GM23338 (cell line): ENCODE data around the gene ERN1. TPM values are rescaled to one million over a fixed set of nuclear protein-coding genes. Genes with fewer than 3 reads are reported as not detected.

Source experiments
- ATAC-seq: fragments of 200-7000 bp; cut with Tn5 transposase; 3 replicates; pipeline ENCODE4 v1.9.1; 2020
- DNase-seq: peaks from one replicate; pipeline ENCODE4 v3.0.0-alpha.2; 2015; ENCODE audit warnings: low spot score
- H2AFZ ChIP-seq: fragments of 200-600 bp; sonication (generic); 2 replicates; pipeline ENCODE4 v1.8.0; 2016; ENCODE audit warnings: antibody characterized with exemption, mild to moderate bottlenecking, moderate library complexity
- H3F3A ChIP-seq: fragments of 200-600 bp; sonication (generic); replicated peaks from 2 replicates; pipeline ENCODE4 v1.8.0; 2017; ENCODE audit warnings: antibody characterized with exemption, mixed run types, low read depth
- H3K27ac ChIP-seq: fragments of 200-600 bp; sonication (generic); 2 replicates; pipeline ENCODE4 v1.6.1; 2016; ENCODE audit warnings: low read depth
- H3K27me3 ChIP-seq: fragments of 200-600 bp; sonication (generic); 2 replicates; pipeline ENCODE4 v1.8.0; 2016; ENCODE audit warnings: mild to moderate bottlenecking, mixed run types, moderate library complexity; ENCODE audit not compliant: insufficient read depth
- H3K36me3 ChIP-seq: fragments of 200-600 bp; sonication (generic); 2 replicates; pipeline ENCODE4 v1.8.0; 2016; ENCODE audit warnings: mild to moderate bottlenecking; ENCODE audit not compliant: insufficient read depth
- H3K4me1 ChIP-seq: fragments of 200-600 bp; sonication (generic); 2 replicates; pipeline ENCODE4 v1.8.0; 2016; ENCODE audit warnings: mild to moderate bottlenecking, moderate library complexity; ENCODE audit not compliant: insufficient read depth
- H3K4me2 ChIP-seq: fragments of 200-600 bp; sonication (generic); 2 replicates; pipeline ENCODE4 v1.7.1; 2017; ENCODE audit warnings: mixed run types
- H3K4me3 ChIP-seq: fragments of 200-600 bp; sonication (generic); 2 replicates; pipeline ENCODE4 v1.6.1; 2016; ENCODE audit warnings: mixed run types
- H3K79me2 ChIP-seq: fragments of 200-600 bp; sonication (generic); replicated peaks from 2 replicates; pipeline ENCODE4 v1.8.0; 2017; ENCODE audit warnings: mild to moderate bottlenecking; ENCODE audit not compliant: insufficient read depth
- H3K9me2 ChIP-seq: fragments of 200-600 bp; sonication (generic); 2 replicates; pipeline ENCODE4 v1.8.0; 2017; ENCODE audit not compliant: insufficient read depth
- H4K20me1 ChIP-seq: fragments of 200-600 bp; sonication (generic); replicated peaks from 2 replicates; pipeline ENCODE4 v1.8.0; 2017; ENCODE audit warnings: mild to moderate bottlenecking; ENCODE audit not compliant: insufficient read depth
- H3K27ac Mint-ChIP-seq: 2 replicates; pipeline ENCODE4 v1.8.0; 2020; ENCODE audit warnings: inconsistent platforms, mild to moderate bottlenecking, moderate library complexity, mixed read lengths
- H3K27me3 Mint-ChIP-seq: 3 replicates; pipeline ENCODE4 v1.8.0; 2022; ENCODE audit warnings: low read depth, mild to moderate bottlenecking, moderate library complexity, mixed read lengths, inconsistent platforms; ENCODE audit not compliant: insufficient read depth, poor library complexity
- H3K36me3 Mint-ChIP-seq: 3 replicates; pipeline ENCODE4 v1.8.0; 2021; ENCODE audit warnings: low read depth, mild to moderate bottlenecking, inconsistent platforms, moderate library complexity, mixed read lengths
- H3K4me1 Mint-ChIP-seq: 3 replicates; pipeline ENCODE4 v1.8.0; 2020; ENCODE audit warnings: mild to moderate bottlenecking, inconsistent platforms, mixed read lengths
- H3K4me3 Mint-ChIP-seq: 3 replicates; pipeline ENCODE4 v1.8.0; 2021; ENCODE audit warnings: moderate library complexity, mild to moderate bottlenecking, inconsistent platforms, mixed read lengths
- H3K9me3 Mint-ChIP-seq: 3 replicates; pipeline ENCODE4 v1.8.0; 2020; ENCODE audit warnings: moderate library complexity, mild to moderate bottlenecking, inconsistent platforms, mixed read lengths
- CTCF ChIP-seq, 2 experiments: fragments of 200-600 bp in 1 of 2; sonication (generic) in 1 of 2; conservative IDR thresholded peaks; 2 replicates each; pipeline versions ENCODE4 v1.5.1 to v1.6.1; 2016 to 2017; ENCODE audit warnings: antibody characterized with exemption in 2 of 2, low read depth in 2 of 2, mild to moderate bottlenecking in 2 of 2, moderate library complexity in 1 of 2
- ETS1 ChIP-seq: IDR thresholded peaks from 2 replicates; pipeline ENCODE4 v1.6.1; 2016; ENCODE audit warnings: antibody characterized with exemption
- EZH2 ChIP-seq: fragments of 200-600 bp; sonication (generic); IDR thresholded peaks from one replicate; pipeline ENCODE4 v1.8.0; 2017; ENCODE audit warnings: antibody characterized with exemption, mild to moderate bottlenecking, low read depth; ENCODE audit not compliant: unreplicated experiment
- EZH2phosphoT487 ChIP-seq: fragments of 200-600 bp; sonication (generic); IDR thresholded peaks from one replicate; pipeline ENCODE4 v1.8.1; 2018; ENCODE audit warnings: antibody characterized with exemption; ENCODE audit not compliant: unreplicated experiment
- JUNB ChIP-seq: IDR thresholded peaks from one replicate; pipeline ENCODE4 v1.6.1; 2016; ENCODE audit warnings: antibody characterized with exemption; ENCODE audit not compliant: unreplicated experiment
- NANOG ChIP-seq: IDR thresholded peaks from 2 replicates; pipeline ENCODE4 v1.6.1; 2016; ENCODE audit warnings: antibody characterized with exemption, borderline replicate concordance
- POLR2AphosphoS5 ChIP-seq: IDR thresholded peaks from 2 replicates; pipeline ENCODE4 v1.6.1; 2016; ENCODE audit warnings: antibody characterized with exemption, low read depth
- STAT1 ChIP-seq: IDR thresholded peaks from one replicate; pipeline ENCODE4 v1.6.1; 2016; ENCODE audit warnings: antibody characterized with exemption; ENCODE audit not compliant: unreplicated experiment
- ZNF331 ChIP-seq: fragments of 250-450 bp; sonication (Bioruptor Pico); IDR thresholded peaks from 2 replicates; pipeline ENCODE4 v1.5.0; 2020; ENCODE audit warnings: low read depth, mild to moderate bottlenecking, moderate library complexity
- ZNF462 ChIP-seq: fragments of 250-450 bp; sonication (Bioruptor Pico); IDR thresholded peaks from 2 replicates; pipeline ENCODE4 v1.5.0; 2020; ENCODE audit warnings: mild to moderate bottlenecking, moderate library complexity
- polyA plus RNA-seq: library from polyadenylated mRNA; unstranded; fragments of >200 nt; fragmentation: Nextera tagmentation; extraction: Ambion mirVana; gene quantifications from 2 replicates; pipeline ENCODE4 v1.2.1, GENCODE V29; 2016
- total RNA-seq: library from RNA; depleted of rRNA; stranded (reverse); fragments of >200 nt; shearing (Covaris generic); gene quantifications from 2 replicates; pipeline ENCODE4 v1.2.3, GENCODE V29; 2014

The ERN1 gene
- total and polyA plus RNA-seq, 2 experiments from 2014 or later: 5.9 to 7.5 TPM

GRCh38 chr17:64176556-64176955 is 46.6 kb upstream of the ERN1 start:
- DNase-seq (no peak), ATAC-seq (no peak)
- Histone ChIP-seq H3K4me1 (no peaks in the 10 kb centered on the region), H3K36me3 (peaks cover 5% of the 10 kb centered on the region; the same call in 1 of the 2 replicates), H4K20me1 (no peaks in the 10 kb centered on the region), H3K9me2 (no peaks in the 10 kb centered on the region), H3K4me2 (no peak overlapping the region), H3F3A (no peaks in the 10 kb centered on the region), H3K27me3 (no peaks in the 10 kb centered on the region), H3K79me2 (no peaks in the 10 kb centered on the region), H2AFZ (no peak overlapping the region), H3K4me3 (no peak overlapping the region), H3K27ac (no peak overlapping the region)
- Mint-ChIP-seq H3K36me3 (peaks cover 13% of the 10 kb centered on the region; the same call in 2 of the 3 replicates), H3K9me3 (no peaks in the 10 kb centered on the region), H3K4me3 (no peak overlapping the region), H3K27ac (no peak overlapping the region), H3K4me1 (no peaks in the 10 kb centered on the region; the same call in 2 of the 3 replicates), H3K27me3 (no peaks in the 10 kb centered on the region)
- TF ChIP-seq ETS1 (no peak), STAT1 (no peak)

- no peaks in the 10 kb centered on the region for H3F3A ChIP-seq
- H2AFZ ChIP-seq: no peak overlapping the region
- no peaks in the 10 kb centered on the region for H3K79me2 ChIP-seq
- no peak overlapping the region for H3K4me3 ChIP-seq
- no peaks in the 10 kb centered on the region for H3K9me2 ChIP-seq
- ATAC-seq (no peak), DNase-seq (no peak)
- Mint-ChIP-seq H3K4me3 (no peak overlapping the region), H3K27ac (no peak overlapping the region), H3K9me3 (no peaks in the 10 kb centered on the region), H3K4me1 (no peaks in the 10 kb centered on the region), H3K27me3 (no peaks in the 10 kb centered on the region), H3K36me3 (peaks cover 17% of the 10 kb centered on the region; the same call in 2 of the 3 replicates)
- H3K27me3 ChIP-seq: no peaks in the 10 kb centered on the region
- H4K20me1 ChIP-seq: no peaks in the 10 kb centered on the region
- no peaks in the 10 kb centered on the region for H3K4me1 ChIP-seq
- no peak overlapping the region for H3K4me2 ChIP-seq
- H3K36me3 ChIP-seq: peaks cover 9% of the 10 kb centered on the region; the same call in 1 of the 2 replicates
- H3K27ac ChIP-seq: no peak overlapping the region
- TF ChIP-seq CTCF (conservative IDR thresholded peaks at IDR 0.05; ENCODE audit: low read depth in 2 of 2): no peak
- TF ChIP-seq EZH2: no peak
- TF ChIP-seq JUNB: no peak
- TF ChIP-seq ZNF462 (CRISPR knock-in tag): no peak
- TF ChIP-seq POLR2AphosphoS5: no peak
- TF ChIP-seq EZH2phosphoT487: no peak
- no peak for TF ChIP-seq NANOG
- no peak for TF ChIP-seq ZNF331 (CRISPR knock-in tag)
- no peak for TF ChIP-seq STAT1
Observed at GRCh38 chr17:64174686-64175456, 44.9 kb upstream of the ERN1 start.
